Ishikawa (cell line): ENCODE results near the gene MBTD1.

Source experiments
- CEBPB ChIP-seq: IDR thresholded peaks from 2 replicates; pipeline ENCODE4 v1.6.1; 2012
- CREB1 ChIP-seq: IDR thresholded peaks from 2 replicates; pipeline ENCODE4 v1.6.1; 2012; ENCODE audit warnings: low read depth
- EP300 ChIP-seq: IDR thresholded peaks from 2 replicates; pipeline ENCODE4 v1.6.1; 2012; ENCODE audit warnings: borderline replicate concordance
- FOXM1 ChIP-seq: IDR thresholded peaks from 2 replicates; pipeline ENCODE4 v1.6.1; 2012; ENCODE audit warnings: low read depth, borderline replicate concordance
- MAX ChIP-seq: IDR thresholded peaks from 2 replicates; pipeline ENCODE4 v1.6.1; 2012
- NFIC ChIP-seq: IDR thresholded peaks from 2 replicates; pipeline ENCODE4 v1.6.1; 2012
- RAD21 ChIP-seq: IDR thresholded peaks from 2 replicates; pipeline ENCODE4 v1.6.1; 2012; ENCODE audit warnings: low read depth
- TAF1 ChIP-seq: IDR thresholded peaks from 2 replicates; pipeline ENCODE4 v1.6.1; 2012; ENCODE audit warnings: low read depth, mild to moderate bottlenecking
- YY1 ChIP-seq: IDR thresholded peaks from 2 replicates; pipeline ENCODE4 v1.6.1; 2012; ENCODE audit warnings: low read depth

GRCh38 chr17:51251010-51251409 lies 8.8 kb downstream of the MBTD1 start:
- TF ChIP-seq MAX (no peak), RAD21 (no peak), TAF1 (no peak), NFIC (no peak), EP300 (no peak), YY1 (no peak), CREB1 (no peak), FOXM1 (no peak), CEBPB (no peak)
